HepG2 (cell line): Measurements from ENCODE around the gene SOCS1. TPM values are rescaled to one million over a fixed set of nuclear protein-coding genes. Genes with fewer than 3 reads are reported as not detected.

Experiments used
- CBFB ChIP-seq: sonication (generic); formaldehyde crosslinking; IDR thresholded peaks from 2 replicates; pipeline ENCODE4 v1.4.0; 2020; ENCODE audit warnings: missing genetic modification reagents
- DRAP1 ChIP-seq: IDR thresholded peaks from 2 replicates; pipeline ENCODE4 v1.6.1; 2016; ENCODE audit warnings: missing genetic modification reagents, missing compliant biosample characterization
- JUN ChIP-seq: sonication (generic); formaldehyde crosslinking; IDR thresholded peaks from 2 replicates; pipeline ENCODE4 v1.4.0; 2020; ENCODE audit warnings: mild to moderate bottlenecking, missing genetic modification reagents
- MTA3 ChIP-seq: sonication (generic); formaldehyde crosslinking; IDR thresholded peaks from 2 replicates; pipeline ENCODE4 v1.4.0; 2020; ENCODE audit warnings: missing genetic modification reagents
- POLR2G ChIP-seq: fragments of 200-400 bp; formaldehyde crosslinking; IDR thresholded peaks from 2 replicates; pipeline ENCODE4 v1.6.1; 2018; ENCODE audit warnings: mild to moderate bottlenecking, low read depth, low read length, moderate library complexity
- RFX1 ChIP-seq: fragments of 450-650 bp; IDR thresholded peaks from 2 replicates; pipeline ENCODE4 v1.6.1; 2017
- RFXANK ChIP-seq: IDR thresholded peaks from 2 replicates; pipeline ENCODE4 v1.6.1; 2016
- RXRB ChIP-seq: IDR thresholded peaks from 2 replicates; pipeline ENCODE4 v1.6.1; 2016; ENCODE audit warnings: borderline replicate concordance, missing genetic modification reagents, missing compliant biosample characterization
- SP1 ChIP-seq, 2 experiments: fragments of 450-650 bp in 1 of 2; sonication (generic) in 1 of 2; formaldehyde crosslinking in 1 of 2; IDR thresholded peaks; 2 replicates each; pipeline versions ENCODE4 v1.4.0 to v1.6.1; 2016 to 2020; ENCODE audit warnings: missing genetic modification reagents in 1 of 2
- SP5 ChIP-seq: IDR thresholded peaks from 2 replicates; pipeline ENCODE4 v1.6.1; 2016; ENCODE audit warnings: low read depth, borderline replicate concordance
- SSRP1 ChIP-seq: IDR thresholded peaks from 2 replicates; pipeline ENCODE4 v1.6.1; 2016; ENCODE audit warnings: control low read depth
- TBL1XR1 ChIP-seq: fragments of 150-350 bp; IDR thresholded peaks from 2 replicates; pipeline ENCODE4 v1.6.1; 2014; ENCODE audit warnings: borderline replicate concordance, low read length; ENCODE audit not compliant: partially characterized antibody
- YEATS2 ChIP-seq: sonication (generic); formaldehyde crosslinking; IDR thresholded peaks from 2 replicates; pipeline ENCODE4 v1.4.0; 2020; ENCODE audit warnings: missing genetic modification reagents, borderline replicate concordance
- ZNF317 ChIP-seq: sonication (generic); formaldehyde crosslinking; IDR thresholded peaks from 2 replicates; pipeline ENCODE4 v1.5.0; 2020; ENCODE audit warnings: mild to moderate bottlenecking, missing genetic modification reagents
- ZNF615 ChIP-seq: sonication (generic); formaldehyde crosslinking; IDR thresholded peaks from 2 replicates; pipeline ENCODE4 v1.5.0; 2020; ENCODE audit warnings: mild to moderate bottlenecking, missing genetic modification reagents, borderline replicate concordance
- ZNF639 ChIP-seq: conservative IDR thresholded peaks from 2 replicates; pipeline ENCODE4 v1.6.1; 2018; ENCODE audit warnings: missing genetic modification reagents
- ZNF879 ChIP-seq: sonication (generic); formaldehyde crosslinking; IDR thresholded peaks from 2 replicates; pipeline ENCODE4 v1.8.1; 2023; ENCODE audit warnings: missing genetic modification reagents
- polyA plus RNA-seq, 8 experiments: library from polyadenylated mRNA; depleted of rRNA in 3 of 8; stranded (reverse) in 7 of 8; unstranded in 1 of 8; fragments of >200 nt; fragmentation: Illumina TruSeq in 4 of 8; extraction: Trizol in 4 of 8; gene quantifications; 2 replicates each; pipeline versions ENCODE4 v1.2.1 to v1.2.3, GENCODE V29; 2011 to 2016; ENCODE audit warnings: low read depth in 4 of 8, missing spikeins in 1 of 8, mixed read lengths in 1 of 8; ENCODE audit not compliant: insufficient read depth in 1 of 8
- total RNA-seq, 5 experiments: library from RNA; depleted of rRNA; stranded (reverse); fragments of >200 nt; fragmentation: Illumina TruSeq; extraction: Trizol; gene quantifications; 2 replicates each; pipeline ENCODE4 v1.2.3, GENCODE V29; 2016; ENCODE audit warnings: low read depth in 1 of 5
- TF ChIP-seq, protein P1 (sequence below): IDR thresholded peaks from 2 replicates; pipeline ENCODE4 v1.6.1; 2016; ENCODE audit warnings: low read depth
- TF ChIP-seq, protein P2 (sequence below): IDR thresholded peaks from 2 replicates; pipeline ENCODE4 v1.6.1; 2016
- TF ChIP-seq, protein P3 (sequence below): sonication (generic); formaldehyde crosslinking; IDR thresholded peaks from 2 replicates; pipeline ENCODE4 v1.4.0; 2020; ENCODE audit warnings: mild to moderate bottlenecking, missing genetic modification reagents, borderline replicate concordance

Gene SOCS1
- total and polyA plus RNA-seq, 2 of the 13 experiments (the other 11 are each of a cell fraction or from before 2014, with no cell fraction given) = 5.3 to 6.3 TPM

DNA sequence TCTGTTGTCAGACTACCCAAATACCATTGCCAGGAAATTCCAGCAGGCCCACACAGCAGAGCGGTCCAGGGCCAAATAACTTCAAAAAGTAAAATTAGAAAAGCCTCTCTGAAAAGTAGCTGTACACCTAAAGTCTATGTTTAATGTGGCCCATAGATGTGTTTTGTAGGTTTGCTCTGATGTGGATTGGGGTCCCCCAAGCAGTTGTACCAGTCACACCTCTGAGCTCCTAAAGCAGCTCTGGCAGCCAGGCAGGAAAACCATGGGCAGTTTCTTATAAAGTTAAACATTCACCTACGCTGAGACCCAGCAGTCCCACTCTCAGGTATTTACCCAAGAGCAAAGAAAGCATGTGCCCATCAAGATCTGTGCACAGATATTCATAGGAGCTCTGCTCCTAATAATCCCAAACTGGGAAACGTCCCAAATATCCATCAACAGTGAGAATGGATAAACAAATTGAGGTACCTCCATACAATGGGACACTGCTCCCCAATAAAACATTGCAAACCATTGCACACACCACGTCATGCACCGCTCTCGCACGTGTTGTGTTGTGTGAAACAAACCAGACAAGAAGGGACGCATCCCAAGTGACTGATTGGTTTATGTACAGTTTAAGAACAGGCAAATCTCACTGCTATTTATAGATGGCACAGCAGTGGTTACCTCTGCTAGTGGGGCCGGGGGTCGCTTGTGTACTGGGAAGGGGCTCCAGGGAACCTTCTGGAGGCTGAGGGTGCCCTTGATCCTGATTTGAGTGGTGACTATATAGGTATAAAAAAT lies 40.9 kb upstream of the SOCS1 start (continued):
- TF ChIP-seq DRAP1 (peak; percentile 77), ZNF317 (CRISPR knock-in tag) (peak; percentile 79), ZNF639 (CRISPR knock-in tag) (peak; percentile 62; the same call in 1 of the 2 replicates), JUN (CRISPR knock-in tag) (peak; percentile 65), MTA3 (CRISPR knock-in tag) (no peak), SSRP1 (CRISPR knock-in tag) (no peak), SP1 (IDR thresholded peaks at IDR 0.05) (no peak), SP1 (CRISPR knock-in tag; IDR thresholded peaks at IDR 0.05) (no peak; the same call in 1 of the 2 replicates), RXRB (CRISPR knock-in tag) (peak; percentile 58; the same call in 1 of the 2 replicates), ZNF879 (CRISPR knock-in tag) (no peak; the same call in 1 of the 2 replicates), TBL1XR1 (no peak), RFXANK (CRISPR knock-in tag) (no peak), SP5 (CRISPR knock-in tag) (no peak), YEATS2 (CRISPR knock-in tag) (0 out of 2 replicates have a peak, but pooled peaks have one; percentile 37), ZNF615 (CRISPR knock-in tag) (no peak), POLR2G (peak; percentile 86), RFX1 (no peak), CBFB (no peak)
- TF ChIP-seq, protein P1, sequence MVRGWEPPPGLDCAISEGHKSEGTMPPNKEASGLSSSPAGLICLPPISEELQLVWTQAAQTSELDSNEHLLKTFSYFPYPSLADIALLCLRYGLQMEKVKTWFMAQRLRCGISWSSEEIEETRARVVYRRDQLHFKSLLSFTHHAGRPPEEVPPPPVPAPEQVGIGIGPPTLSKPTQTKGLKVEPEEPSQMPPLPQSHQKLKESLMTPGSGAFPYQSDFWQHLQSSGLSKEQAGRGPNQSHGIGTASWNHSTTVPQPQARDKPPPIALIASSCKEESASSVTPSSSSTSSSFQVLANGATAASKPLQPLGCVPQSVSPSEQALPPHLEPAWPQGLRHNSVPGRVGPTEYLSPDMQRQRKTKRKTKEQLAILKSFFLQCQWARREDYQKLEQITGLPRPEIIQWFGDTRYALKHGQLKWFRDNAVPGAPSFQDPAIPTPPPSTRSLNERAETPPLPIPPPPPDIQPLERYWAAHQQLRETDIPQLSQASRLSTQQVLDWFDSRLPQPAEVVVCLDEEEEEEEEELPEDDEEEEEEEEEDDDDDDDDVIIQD (CRISPR knock-in tag) = no peak; the same call in 1 of the 2 replicates
- TF ChIP-seq, protein P2, sequence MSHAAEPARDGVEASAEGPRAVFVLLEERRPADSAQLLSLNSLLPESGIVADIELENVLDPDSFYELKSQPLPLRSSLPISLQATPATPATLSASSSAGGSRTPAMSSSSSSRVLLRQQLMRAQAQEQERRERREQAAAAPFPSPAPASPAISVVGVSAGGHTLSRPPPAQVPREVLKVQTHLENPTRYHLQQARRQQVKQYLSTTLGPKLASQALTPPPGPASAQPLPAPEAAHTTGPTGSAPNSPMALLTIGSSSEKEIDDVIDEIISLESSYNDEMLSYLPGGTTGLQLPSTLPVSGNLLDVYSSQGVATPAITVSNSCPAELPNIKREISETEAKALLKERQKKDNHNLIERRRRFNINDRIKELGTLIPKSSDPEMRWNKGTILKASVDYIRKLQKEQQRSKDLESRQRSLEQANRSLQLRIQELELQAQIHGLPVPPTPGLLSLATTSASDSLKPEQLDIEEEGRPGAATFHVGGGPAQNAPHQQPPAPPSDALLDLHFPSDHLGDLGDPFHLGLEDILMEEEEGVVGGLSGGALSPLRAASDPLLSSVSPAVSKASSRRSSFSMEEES (CRISPR knock-in tag) = peak; percentile 67
- TF ChIP-seq, protein P3, sequence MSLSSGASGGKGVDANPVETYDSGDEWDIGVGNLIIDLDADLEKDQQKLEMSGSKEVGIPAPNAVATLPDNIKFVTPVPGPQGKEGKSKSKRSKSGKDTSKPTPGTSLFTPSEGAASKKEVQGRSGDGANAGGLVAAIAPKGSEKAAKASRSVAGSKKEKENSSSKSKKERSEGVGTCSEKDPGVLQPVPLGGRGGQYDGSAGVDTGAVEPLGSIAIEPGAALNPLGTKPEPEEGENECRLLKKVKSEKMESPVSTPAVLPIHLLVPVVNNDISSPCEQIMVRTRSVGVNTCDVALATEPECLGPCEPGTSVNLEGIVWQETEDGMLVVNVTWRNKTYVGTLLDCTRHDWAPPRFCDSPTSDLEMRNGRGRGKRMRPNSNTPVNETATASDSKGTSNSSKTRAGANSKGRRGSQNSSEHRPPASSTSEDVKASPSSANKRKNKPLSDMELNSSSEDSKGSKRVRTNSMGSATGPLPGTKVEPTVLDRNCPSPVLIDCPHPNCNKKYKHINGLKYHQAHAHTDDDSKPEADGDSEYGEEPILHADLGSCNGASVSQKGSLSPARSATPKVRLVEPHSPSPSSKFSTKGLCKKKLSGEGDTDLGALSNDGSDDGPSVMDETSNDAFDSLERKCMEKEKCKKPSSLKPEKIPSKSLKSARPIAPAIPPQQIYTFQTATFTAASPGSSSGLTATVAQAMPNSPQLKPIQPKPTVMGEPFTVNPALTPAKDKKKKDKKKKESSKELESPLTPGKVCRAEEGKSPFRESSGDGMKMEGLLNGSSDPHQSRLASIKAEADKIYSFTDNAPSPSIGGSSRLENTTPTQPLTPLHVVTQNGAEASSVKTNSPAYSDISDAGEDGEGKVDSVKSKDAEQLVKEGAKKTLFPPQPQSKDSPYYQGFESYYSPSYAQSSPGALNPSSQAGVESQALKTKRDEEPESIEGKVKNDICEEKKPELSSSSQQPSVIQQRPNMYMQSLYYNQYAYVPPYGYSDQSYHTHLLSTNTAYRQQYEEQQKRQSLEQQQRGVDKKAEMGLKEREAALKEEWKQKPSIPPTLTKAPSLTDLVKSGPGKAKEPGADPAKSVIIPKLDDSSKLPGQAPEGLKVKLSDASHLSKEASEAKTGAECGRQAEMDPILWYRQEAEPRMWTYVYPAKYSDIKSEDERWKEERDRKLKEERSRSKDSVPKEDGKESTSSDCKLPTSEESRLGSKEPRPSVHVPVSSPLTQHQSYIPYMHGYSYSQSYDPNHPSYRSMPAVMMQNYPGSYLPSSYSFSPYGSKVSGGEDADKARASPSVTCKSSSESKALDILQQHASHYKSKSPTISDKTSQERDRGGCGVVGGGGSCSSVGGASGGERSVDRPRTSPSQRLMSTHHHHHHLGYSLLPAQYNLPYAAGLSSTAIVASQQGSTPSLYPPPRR (CRISPR knock-in tag) = peak; percentile 47
